Spleen (tissue), 11 donors: ENCODE measurements around the gene FOXK2. TPM values are rescaled to one million over a fixed set of nuclear protein-coding genes. Genes with fewer than 3 reads are reported as not detected.
A peak's percentile ranks its signal among the peaks of the same experiment; 100 is the strongest.

Experiments used
- DNase-seq: peaks from one replicate; pipeline ENCODE4 v3.0.0-alpha.2; 2020
- H3K27ac ChIP-seq, 8 donors: fragments of 200-600 bp; sonication (generic) in 7 of 8; 1 replicate in 4 of 8; 2 replicates in 4 of 8; pipeline versions ENCODE4 v1.5.0 to v1.8.0; 2016 to 2021; ENCODE audit warnings: inconsistent platforms in 4 of 8, mild to moderate bottlenecking in 4 of 8, moderate library complexity in 1 of 8
- H3K27me3 ChIP-seq, 7 donors: fragments of 200-600 bp; sonication (generic) in 6 of 7; replicated peaks in 1 of 7; 1 replicate in 4 of 7; 2 replicates in 3 of 7; pipeline versions ENCODE4 v1.5.0 to v1.8.0; 2016 to 2021; ENCODE audit warnings: inconsistent platforms in 3 of 7, mild to moderate bottlenecking in 1 of 7
- H3K36me3 ChIP-seq, 6 donors: fragments of 200-600 bp; sonication (generic) in 5 of 6; 1 replicate in 4 of 6; 2 replicates in 2 of 6; pipeline versions ENCODE4 v1.5.0 to v1.8.0; 2016 to 2021; ENCODE audit warnings: inconsistent platforms in 2 of 6
- H3K4me1 ChIP-seq, 6 donors: fragments of 200-600 bp; sonication (generic) in 5 of 6; 1 replicate in 3 of 6; 2 replicates in 3 of 6; pipeline versions ENCODE4 v1.5.0 to v1.8.0; 2016 to 2021; ENCODE audit warnings: inconsistent platforms in 3 of 6
- H3K4me3 ChIP-seq, 8 donors: fragments of 200-600 bp; sonication (generic) in 7 of 8; 1 replicate in 4 of 8; 2 replicates in 4 of 8; pipeline versions ENCODE4 v1.5.0 to v1.8.0; 2016 to 2021; ENCODE audit warnings: inconsistent platforms in 4 of 8, mild to moderate bottlenecking in 4 of 8, moderate library complexity in 2 of 8
- H3K9me3 ChIP-seq, 8 donors: fragments of 200-600 bp; sonication (generic) in 7 of 8; 1 replicate in 4 of 8; 2 replicates in 4 of 8; pipeline versions ENCODE4 v1.5.0 to v1.8.0; 2016 to 2021; ENCODE audit warnings: inconsistent platforms in 4 of 8
- CTCF ChIP-seq, 11 experiments: fragments of 200-600 bp in 7 of 11; fragments of 450-650 bp in 4 of 11; sonication (generic) in 4 of 11; IDR thresholded peaks in 8 of 11; conservative IDR thresholded peaks in 3 of 11; 1 replicate in 7 of 11; 2 replicates in 4 of 11; pipeline versions ENCODE4 v1.4.0 to v1.8.0; 2016 to 2021; ENCODE audit warnings: antibody characterized with exemption in 11 of 11, inconsistent platforms in 4 of 11, mild to moderate bottlenecking in 1 of 11
- POLR2A ChIP-seq, 3 donors: fragments of 450-650 bp; IDR thresholded peaks; one replicate each; pipeline ENCODE4 v1.5.1; 2017; ENCODE audit warnings: antibody characterized with exemption in 3 of 3, mild to moderate bottlenecking in 1 of 3
- POLR2AphosphoS5 ChIP-seq, 3 donors: sonication (generic); formaldehyde crosslinking; IDR thresholded peaks; one replicate each; pipeline ENCODE4 v1.5.1; 2017; ENCODE audit warnings: antibody characterized with exemption in 3 of 3
- WGBS, 5 donors: extraction: QIAGEN DNeasy Blood & Tissue Kit in 3 of 5; methylation state at CpG; one replicate each; pipeline versions ENCODE4 v1.1.5 to v1.1.7; 2013 to 2018; 5-methylcytosine and 5-hydroxymethylcytosine counted together
- intact Hi-C: fragments of 100-400 bp; cut with DNase I; formaldehyde crosslinking; loops from one replicate; pipeline ENCODE4 v1.15.0; 2023; ENCODE audit warnings: low total_unique reads
- polyA plus RNA-seq, 3 donors: library from polyadenylated mRNA; stranded (reverse); fragments of 200-250 nt; gene quantifications; one replicate each; pipeline ENCODE4 v1.2.1, GENCODE V29; 2013
- total RNA-seq, 7 donors: library from RNA; depleted of rRNA in 3 of 7; stranded (reverse); fragments of >200 nt in 3 of 7; fragmentation: NEBNext Ultra II Directional in 4 of 7; extraction: Animal tissue kit (Norgen Biotek cat#: 25700) in 4 of 7; gene quantifications; one replicate each; pipeline versions ENCODE4 v1.1.0 to v1.2.1, GENCODE V29; 2016 to 2021
- donor health status: healthy with polysubstance abuse.
- donor health status: DM: no; HTN: no; CAD: no; lungs with moderate emphysema.
- donor health status: DM: no; HTN: no; CAD: no.
- donor health status: Bipolar disorder and iron deficiency.
- donor health status: healthy.
- donor health status: DM: no; HTN: no; CAD: no.
- donor health status: DM: yes; HTN: yes; CAD: no.

The FOXK2 gene
- total and polyA plus RNA-seq, 10 donors = 10.4 to 55.1 (median 45.2) TPM

- H3K27ac ChIP-seq = no peak overlapping the region
- H3K4me3 ChIP-seq = no peak overlapping the region
- no peak for DNase-seq
- H3K9me3 ChIP-seq = no peaks in the 10 kb centered on the region
- no peak for TF ChIP-seq POLR2A (IDR thresholded peaks at IDR 0.05)
- TF ChIP-seq POLR2AphosphoS5 (IDR thresholded peaks at IDR 0.05) = peak in 1 of 3 donors; percentile 33
- WGBS, 5 donors = 79 to 90% (median 86%) methylated on average over 18 of the region's 18 CpGs
- intact Hi-C loops = no loop called here
- peaks cover 0 to 84% (median 50%) of the 10 kb centered on the region in 6 donors for H3K36me3 ChIP-seq
- H3K4me1 ChIP-seq = peaks cover 0 to 28% (median 0%) of the 10 kb centered on the region in 6 donors
- no peaks in the 10 kb centered on the region for H3K27me3 ChIP-seq
Measured at GRCh38 chr17:82566129-82566960, 46.8 kb downstream of the FOXK2 start.

- Histone ChIP-seq H3K36me3 (peaks cover 4 to 94% (median 58%) of the 10 kb centered on the region in 6 donors), H3K27ac (no peak overlapping the region), H3K4me1 (peaks cover 0 to 18% (median 0%) of the 10 kb centered on the region in 6 donors), H3K4me3 (no peak overlapping the region), H3K27me3 (no peaks in the 10 kb centered on the region), H3K9me3 (no peaks in the 10 kb centered on the region)
- WGBS, 5 donors = 89 to 97% (median 92%) methylated on average over 14 to 15 of the region's 15 CpGs
- TF ChIP-seq POLR2AphosphoS5 (IDR thresholded peaks at IDR 0.05) = no peak
- TF ChIP-seq POLR2A (IDR thresholded peaks at IDR 0.05) = no peak
- no peak for TF ChIP-seq CTCF (IDR thresholded peaks at IDR 0.05 in 8 of 11, conservative IDR thresholded peaks at IDR 0.05 in 3 of 11)
- DNase-seq = no peak
- intact Hi-C loops = no loop called here
Measured at GRCh38 chr17:82567286-82567685, 47.8 kb downstream of the FOXK2 start.

GRCh38 chr17:82568997-82569393, 49.5 kb downstream of the FOXK2 start:
- TF ChIP-seq CTCF (IDR thresholded peaks at IDR 0.05 in 8 of 11, conservative IDR thresholded peaks at IDR 0.05 in 3 of 11) = no peak
- H3K27me3 ChIP-seq = no peaks in the 10 kb centered on the region
- peaks cover 0 to 12% (median 0%) of the 10 kb centered on the region in 6 donors for H3K4me1 ChIP-seq
- intact Hi-C loops = no loop called here
- peaks cover 7 to 100% (median 67%) of the 10 kb centered on the region in 6 donors for H3K36me3 ChIP-seq
- no peak overlapping the region for H3K4me3 ChIP-seq
- 87 to 97% (median 89%) methylated on average over 10 of the region's 10 CpGs for WGBS, 5 donors
- H3K9me3 ChIP-seq = no peaks in the 10 kb centered on the region
- no peak for DNase-seq
- no peak overlapping the region for H3K27ac ChIP-seq

GRCh38 chr17:82569621-82570020, 50.1 kb downstream of the FOXK2 start:
- H3K27me3 ChIP-seq = no peaks in the 10 kb centered on the region
- intact Hi-C loops = no loop called here
- H3K27ac ChIP-seq = no peak overlapping the region
- TF ChIP-seq POLR2AphosphoS5 (IDR thresholded peaks at IDR 0.05) (no peak), POLR2A (IDR thresholded peaks at IDR 0.05) (no peak), CTCF (IDR thresholded peaks at IDR 0.05 in 8 of 11, conservative IDR thresholded peaks at IDR 0.05 in 3 of 11) (no peak)
- DNase-seq = no peak
- H3K4me1 ChIP-seq = peaks cover 0 to 12% (median 0%) of the 10 kb centered on the region in 6 donors
- H3K9me3 ChIP-seq = no peaks in the 10 kb centered on the region
- H3K36me3 ChIP-seq = peaks cover 7 to 100% (median 71%) of the 10 kb centered on the region in 6 donors
- WGBS, 5 donors = 80 to 97% (median 96%) methylated on average over 11 of the region's 11 CpGs
- no peak overlapping the region for H3K4me3 ChIP-seq
